Loucy (cell line): ENCODE measurements around the gene PTPRT.

Experiments
- CTCF ChIP-seq: fragments of 200-600 bp; sonication (generic); conservative IDR thresholded peaks from 2 replicates; pipeline ENCODE4 v1.5.1; 2014; ENCODE audit warnings: mild to moderate bottlenecking, antibody characterized with exemption, low read length
- EZH2phosphoT487 ChIP-seq: fragments of 200-600 bp; IDR thresholded peaks from 2 replicates; pipeline ENCODE4 v1.6.1; 2018; ENCODE audit warnings: antibody characterized with exemption, mild to moderate bottlenecking, moderate library complexity, borderline replicate concordance

DNA sequence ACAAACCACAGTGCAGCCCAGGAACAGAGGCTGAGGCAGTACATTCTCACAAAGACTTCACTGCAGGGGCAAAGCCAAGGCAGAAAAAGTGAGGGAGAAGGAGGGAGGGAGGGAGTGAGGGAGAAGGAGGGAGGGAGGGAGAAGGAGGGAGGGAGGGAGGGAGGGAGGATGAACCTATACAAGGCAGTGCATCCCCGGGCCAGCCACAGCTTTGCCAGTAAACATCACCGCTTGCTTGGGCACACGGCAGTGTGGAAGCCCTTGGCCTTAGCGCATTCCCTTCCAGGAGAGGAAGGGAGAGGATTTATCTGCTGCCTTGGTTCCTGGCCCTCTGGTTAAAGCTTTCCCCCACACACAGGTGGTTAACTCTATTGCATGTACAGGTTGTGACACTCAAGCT lies 234.0 kb downstream of the PTPRT start:
- TF ChIP-seq CTCF: no peak
- TF ChIP-seq EZH2phosphoT487: no peak
